DOHH2 (cell line): ENCODE results near the gene PCDH15.

Experiments used
- EZH2phosphoT487 ChIP-seq: fragments of 200-600 bp; sonication (generic); IDR thresholded peaks from 2 replicates; pipeline ENCODE4 v1.6.1; 2017; ENCODE audit warnings: borderline replicate concordance, mild to moderate bottlenecking, antibody characterized with exemption, low read length, moderate library complexity, mixed read lengths
- TF ChIP-seq, protein P1 (sequence below): fragments of 200-600 bp; sonication (generic); IDR thresholded peaks from one replicate; pipeline ENCODE4 v1.5.1; 2014; ENCODE audit warnings: antibody characterized with exemption, mild to moderate bottlenecking, low read depth, low read length; ENCODE audit not compliant: poor library complexity, severe bottlenecking

DNA sequence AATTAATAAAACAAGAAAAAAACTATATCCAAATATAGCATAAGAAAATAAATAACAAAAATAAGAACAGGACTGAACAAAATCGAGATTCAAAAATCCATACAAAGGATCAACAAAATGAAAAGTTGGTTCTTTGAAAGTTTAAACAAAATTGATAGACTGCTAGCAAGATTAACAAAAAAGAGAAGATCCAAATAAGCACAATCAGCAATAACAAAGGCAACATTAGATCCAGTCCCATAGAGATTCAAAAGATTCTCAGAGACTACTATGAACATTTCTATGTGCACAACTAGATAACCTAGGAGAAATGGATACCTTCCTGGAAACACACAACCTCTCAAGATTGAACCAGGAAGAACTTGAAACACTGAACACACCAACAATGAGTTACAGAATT lies 534.6 kb downstream of the PCDH15 start:
- TF ChIP-seq, protein P1, sequence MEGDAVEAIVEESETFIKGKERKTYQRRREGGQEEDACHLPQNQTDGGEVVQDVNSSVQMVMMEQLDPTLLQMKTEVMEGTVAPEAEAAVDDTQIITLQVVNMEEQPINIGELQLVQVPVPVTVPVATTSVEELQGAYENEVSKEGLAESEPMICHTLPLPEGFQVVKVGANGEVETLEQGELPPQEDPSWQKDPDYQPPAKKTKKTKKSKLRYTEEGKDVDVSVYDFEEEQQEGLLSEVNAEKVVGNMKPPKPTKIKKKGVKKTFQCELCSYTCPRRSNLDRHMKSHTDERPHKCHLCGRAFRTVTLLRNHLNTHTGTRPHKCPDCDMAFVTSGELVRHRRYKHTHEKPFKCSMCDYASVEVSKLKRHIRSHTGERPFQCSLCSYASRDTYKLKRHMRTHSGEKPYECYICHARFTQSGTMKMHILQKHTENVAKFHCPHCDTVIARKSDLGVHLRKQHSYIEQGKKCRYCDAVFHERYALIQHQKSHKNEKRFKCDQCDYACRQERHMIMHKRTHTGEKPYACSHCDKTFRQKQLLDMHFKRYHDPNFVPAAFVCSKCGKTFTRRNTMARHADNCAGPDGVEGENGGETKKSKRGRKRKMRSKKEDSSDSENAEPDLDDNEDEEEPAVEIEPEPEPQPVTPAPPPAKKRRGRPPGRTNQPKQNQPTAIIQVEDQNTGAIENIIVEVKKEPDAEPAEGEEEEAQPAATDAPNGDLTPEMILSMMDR, result no peak
- TF ChIP-seq EZH2phosphoT487, result no peak
